Measurements from ENCODE around the gene LRRC4C.

LRRC4C gene

DNA sequence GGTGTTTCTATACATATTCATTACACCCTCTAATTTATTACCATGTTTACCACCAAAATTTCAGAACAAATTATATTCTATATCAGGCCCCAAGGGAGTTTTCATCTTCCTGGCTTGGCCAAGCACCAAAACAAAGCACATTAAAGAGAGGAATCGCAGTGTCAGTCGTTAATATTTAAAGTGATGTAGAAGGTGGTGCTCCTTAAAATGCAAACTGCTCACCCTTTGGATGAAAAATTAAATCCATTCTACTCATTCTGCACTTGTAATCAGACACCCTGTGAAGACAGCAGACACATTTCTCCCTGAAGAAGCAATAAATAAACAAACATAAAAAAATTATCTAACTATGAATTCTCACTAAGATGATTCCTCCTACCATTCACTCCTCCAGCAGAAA is 113.4 kb downstream of the LRRC4C start:
- DNase-seq (ENCODE audit: low read depth) = no peak
- no peak overlapping the region for H3K4me3 ChIP-seq (ENCODE audit: low read depth, low read length)

DNA sequence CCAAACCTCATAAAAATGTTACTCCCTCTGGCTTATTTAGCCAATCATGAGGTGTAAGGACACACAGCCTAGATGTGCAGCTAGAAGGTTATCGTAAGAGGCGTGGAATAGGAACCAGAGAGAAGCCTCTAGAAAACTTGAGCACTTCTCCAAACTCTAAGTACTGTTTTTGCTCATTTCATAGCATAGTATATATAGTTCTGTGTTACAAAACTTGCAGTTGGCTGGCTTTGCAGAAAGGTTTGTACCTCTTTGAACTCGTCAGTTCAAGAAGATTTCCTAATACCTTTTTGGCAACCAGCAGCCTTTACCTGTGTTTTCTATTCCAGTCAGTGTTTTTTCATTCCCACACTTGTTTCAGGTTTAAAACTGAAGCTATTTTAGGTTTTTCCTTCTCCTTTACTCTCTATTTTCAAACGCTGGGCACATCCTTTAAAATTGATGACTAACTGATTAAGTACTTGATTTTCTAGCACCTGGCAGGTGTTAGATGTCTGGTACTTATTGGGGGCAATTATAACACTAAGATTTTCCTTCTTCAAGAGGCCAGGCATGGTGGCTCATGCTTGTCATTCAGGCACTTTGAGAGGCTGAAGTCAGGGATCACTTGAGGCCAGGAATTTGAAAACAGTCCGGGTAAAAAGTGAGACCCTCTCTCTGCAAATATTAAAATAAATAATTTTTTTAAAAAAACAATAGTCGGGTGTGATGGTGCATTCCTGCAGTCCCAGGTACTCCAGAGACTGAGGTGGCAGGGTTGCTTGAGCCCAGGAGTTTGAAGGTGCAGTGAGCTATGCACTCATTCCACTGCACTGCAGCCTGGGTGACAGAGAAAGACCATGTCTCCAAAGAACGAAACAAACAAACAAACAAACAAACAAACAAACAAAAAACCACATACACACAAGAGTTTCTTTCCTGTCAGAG is 125.2 kb downstream of the LRRC4C start:
- H3K4me3 ChIP-seq (ENCODE audit: low read depth, low read length) = no peak overlapping the region
- DNase-seq (ENCODE audit: low read depth) = no peak

DNA sequence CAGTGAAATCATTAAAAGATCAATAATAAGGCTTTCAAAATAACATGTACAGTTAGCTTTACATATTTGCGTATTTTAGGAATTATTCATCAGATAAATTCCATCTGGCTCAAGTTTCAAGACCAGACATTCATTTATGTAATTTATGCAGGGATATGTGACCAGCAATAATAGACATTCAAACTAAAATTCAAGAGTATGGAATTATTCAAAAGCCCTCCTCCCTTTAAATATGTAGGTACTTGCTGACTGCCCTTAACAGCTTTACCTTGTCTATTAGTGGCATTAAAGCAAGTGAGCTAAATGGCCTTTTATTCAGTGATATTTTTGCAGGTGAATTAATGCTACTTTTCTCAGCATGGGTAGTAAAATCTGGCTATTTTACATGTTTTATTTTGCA is 126.1 kb downstream of the LRRC4C start:
- no peak for DNase-seq (ENCODE audit: low read depth)
- no peak overlapping the region for H3K4me3 ChIP-seq (ENCODE audit: low read depth, low read length)

DNA sequence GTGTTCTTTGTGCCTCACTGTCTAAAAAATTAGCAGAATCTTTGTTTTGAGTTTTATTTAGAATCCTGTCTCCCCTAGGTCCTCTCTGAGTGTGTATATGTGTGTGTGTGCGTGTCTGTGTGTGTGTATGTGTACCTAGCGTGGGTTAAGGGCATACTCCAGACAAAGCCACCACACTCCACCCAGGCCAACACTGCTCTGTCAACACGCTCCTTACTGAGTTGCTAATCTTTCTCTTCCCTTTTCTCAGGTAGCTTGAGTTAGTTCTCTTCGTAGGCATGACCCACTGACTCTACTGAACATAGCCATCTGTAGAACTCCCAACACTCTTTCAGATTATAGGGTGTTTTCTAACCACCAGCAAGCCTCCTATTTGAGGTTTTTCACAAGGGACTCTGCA is 131.1 kb downstream of the LRRC4C start:
- no peak for DNase-seq (ENCODE audit: low read depth)
- H3K4me3 ChIP-seq (ENCODE audit: low read depth, low read length) = no peak overlapping the region

DNA sequence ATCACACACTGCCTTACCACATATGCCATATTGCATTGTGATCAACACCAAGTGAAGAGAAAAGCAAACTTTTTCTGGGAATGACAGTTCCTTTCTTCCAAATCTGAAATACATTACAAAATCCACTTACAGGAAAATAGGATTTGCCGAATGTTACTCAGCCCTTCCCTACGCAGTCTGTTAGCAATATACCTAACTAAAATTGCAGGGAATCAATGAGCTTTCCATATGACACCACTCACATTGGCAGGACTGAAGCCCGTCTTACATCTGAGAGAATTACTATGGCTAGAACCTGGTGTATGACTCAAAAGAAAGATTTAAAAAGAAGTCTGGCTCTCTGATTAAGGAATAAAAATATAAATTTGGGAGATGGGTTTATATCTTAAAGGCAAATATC is 136.0 kb downstream of the LRRC4C start:
- DNase-seq (ENCODE audit: low read depth) = no peak
- H3K4me3 ChIP-seq (ENCODE audit: low read depth, low read length) = no peak overlapping the region

DNA sequence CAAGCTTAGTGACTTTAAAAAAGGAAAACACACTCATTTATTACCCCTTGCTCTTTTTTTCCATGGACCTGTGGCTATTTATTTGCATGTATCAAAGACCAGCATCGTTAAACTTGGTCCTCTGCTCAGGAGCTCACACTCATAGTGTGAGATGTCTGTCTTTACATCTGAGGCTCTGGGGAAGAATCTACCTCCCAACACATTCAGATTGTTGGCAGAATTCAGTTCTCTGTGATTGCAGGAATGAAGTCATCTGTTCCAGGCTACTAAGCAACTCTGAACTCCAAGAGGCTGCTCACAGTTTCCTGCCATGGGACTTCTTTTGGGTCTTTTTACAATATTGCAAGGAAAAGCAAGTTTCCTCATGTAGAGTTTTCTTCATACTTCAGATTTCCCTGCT is 138.8 kb downstream of the LRRC4C start:
- no peak overlapping the region for H3K4me3 ChIP-seq (ENCODE audit: low read depth, low read length)
- no peak for DNase-seq (ENCODE audit: low read depth)

DNA sequence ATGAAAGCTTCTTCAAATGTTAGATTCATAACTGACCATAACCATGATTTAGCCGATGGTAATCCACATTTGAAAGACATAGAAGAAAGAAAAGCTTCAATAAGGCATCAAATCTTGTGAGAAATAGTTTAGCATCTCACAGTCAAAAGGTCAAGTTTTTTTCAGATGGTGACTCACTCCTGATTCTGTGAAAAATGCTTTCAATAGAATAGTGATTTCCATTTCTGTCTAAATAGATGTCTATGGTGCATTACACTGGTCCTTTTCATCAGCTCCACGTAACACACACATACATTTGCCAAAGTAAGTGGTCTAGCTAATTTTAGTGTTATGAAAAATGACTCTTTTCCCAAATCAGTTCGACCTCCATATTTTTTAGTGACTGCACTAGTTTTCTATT is 139.2 kb downstream of the LRRC4C start:
- no peak for DNase-seq (ENCODE audit: low read depth)
- no peak overlapping the region for H3K4me3 ChIP-seq (ENCODE audit: low read depth, low read length)

DNA sequence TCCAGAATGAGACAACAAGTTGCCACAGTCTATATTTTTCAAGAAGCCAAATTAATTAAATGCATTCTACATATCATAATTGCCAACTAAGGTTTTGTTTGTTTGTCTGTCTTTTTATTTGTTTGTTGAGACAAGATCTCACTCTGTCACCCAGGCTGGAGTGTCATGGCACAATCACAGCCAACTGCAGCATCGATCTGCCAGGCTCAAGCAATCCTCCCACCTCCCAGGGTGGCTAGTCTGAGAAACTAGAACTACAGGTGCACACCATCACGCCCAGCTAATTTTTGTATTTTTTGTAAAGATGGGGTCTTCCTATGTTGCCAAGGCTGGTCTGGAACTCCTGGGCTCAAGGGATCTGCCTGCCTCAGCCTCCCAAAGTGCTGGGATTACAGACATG is 140.0 kb downstream of the LRRC4C start:
- no peak for DNase-seq (ENCODE audit: low read depth)
- H3K4me3 ChIP-seq (ENCODE audit: low read depth, low read length) = no peak overlapping the region

DNA sequence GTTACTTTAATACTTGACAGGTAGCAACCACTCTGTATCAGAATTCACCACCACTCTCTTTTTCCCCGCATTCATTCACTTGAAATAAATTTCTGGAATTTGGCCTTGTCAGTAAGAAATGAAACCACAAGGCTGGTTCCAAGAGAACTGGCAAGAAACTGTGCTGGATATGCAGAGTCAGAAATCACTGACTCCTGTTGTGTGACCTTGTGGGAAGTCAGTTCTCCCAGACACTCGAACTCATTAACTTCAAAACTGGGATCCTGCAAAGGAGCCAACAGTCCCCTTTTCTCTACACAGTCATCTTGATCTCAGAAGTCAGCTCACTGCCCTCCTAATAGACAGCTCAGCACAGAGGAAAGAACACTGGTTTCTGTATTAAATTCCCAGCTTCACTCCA is 142.7 kb downstream of the LRRC4C start:
- H3K4me3 ChIP-seq (ENCODE audit: low read depth, low read length) = no peak overlapping the region
- DNase-seq (ENCODE audit: low read depth) = no peak

DNA sequence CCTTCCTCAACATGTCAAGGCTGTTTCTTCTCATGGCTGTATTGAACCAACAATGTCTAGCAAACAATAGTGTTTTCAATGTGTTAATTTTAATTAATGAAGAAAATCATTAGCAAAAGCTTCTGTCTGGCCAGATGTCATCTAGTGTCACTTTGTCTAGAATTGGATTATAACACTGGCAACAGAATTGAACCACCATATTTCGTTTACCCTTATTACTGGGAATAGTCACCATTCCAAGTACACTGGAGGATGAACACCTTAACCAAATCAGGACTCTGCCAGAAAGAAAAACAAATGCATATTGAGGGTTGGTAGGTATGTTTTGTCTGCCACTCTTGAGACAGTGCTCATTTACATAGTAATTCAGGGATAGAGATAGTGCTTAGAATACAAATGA is 146.2 kb downstream of the LRRC4C start:
- DNase-seq (ENCODE audit: low read depth) = no peak
- no peak overlapping the region for H3K4me3 ChIP-seq (ENCODE audit: low read depth, low read length)

DNA sequence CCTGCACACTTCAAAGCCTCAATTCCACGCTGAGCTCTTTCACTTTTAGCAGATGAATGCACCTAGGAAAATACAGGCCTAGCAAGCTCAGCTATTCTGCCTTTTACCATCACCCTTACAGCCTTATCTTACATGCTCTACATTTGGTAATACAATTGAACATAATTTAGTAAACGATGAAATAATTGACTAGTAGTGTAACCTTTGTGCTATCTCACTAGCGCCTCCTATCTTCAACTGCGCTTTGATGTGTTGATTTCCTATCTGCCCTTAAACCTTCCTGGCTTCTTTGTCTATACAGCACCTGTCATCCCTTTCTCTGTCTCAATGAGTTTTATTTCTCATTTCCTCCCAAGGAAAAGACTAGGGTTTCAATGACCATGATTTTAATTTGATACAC is 149.7 kb downstream of the LRRC4C start:
- no peak for DNase-seq (ENCODE audit: low read depth)
- H3K4me3 ChIP-seq (ENCODE audit: low read depth, low read length) = no peak overlapping the region

DNA sequence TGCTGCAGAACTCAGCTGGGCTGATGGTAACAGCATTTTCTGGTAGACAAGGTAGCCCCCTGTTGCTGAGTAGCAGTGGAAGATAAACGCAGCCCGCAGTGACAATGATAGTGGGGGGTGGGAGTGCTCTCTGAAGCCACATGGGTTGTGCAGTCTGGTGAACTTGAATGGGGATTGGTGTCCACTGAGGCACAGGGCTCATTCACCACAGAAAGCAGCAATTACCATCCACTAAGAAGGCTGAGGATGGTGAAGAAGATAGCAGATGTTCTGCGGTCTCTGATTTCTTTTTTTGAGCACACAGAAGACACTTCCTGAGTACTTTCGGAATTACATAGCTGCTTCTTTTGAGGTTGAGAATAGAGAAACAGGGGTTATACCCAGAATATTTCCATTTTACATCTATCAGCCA is 150.3 kb downstream of the LRRC4C start:
- no peak overlapping the region for H3K4me3 ChIP-seq (ENCODE audit: low read depth, low read length)
- DNase-seq (ENCODE audit: low read depth) = no peak

DNA sequence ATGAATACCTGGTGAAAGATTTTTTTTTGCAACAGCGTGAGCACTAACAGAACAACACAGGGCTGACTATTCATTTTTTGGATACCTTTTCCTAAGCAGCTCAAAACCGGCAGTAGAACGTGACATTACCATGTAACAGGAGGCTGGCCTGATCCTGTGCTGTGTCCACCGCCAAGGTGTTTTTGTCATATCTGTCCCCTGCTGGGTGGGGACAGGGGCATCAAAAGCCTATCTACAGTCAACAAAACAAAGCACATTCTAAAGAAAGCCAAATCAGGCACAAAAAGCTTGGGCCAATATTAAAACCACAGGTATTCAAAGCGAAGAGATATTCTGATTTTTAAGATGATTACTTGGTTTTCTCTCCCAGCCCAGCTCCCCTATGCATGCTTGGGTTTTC is 151.2 kb downstream of the LRRC4C start:
- no peak for DNase-seq (ENCODE audit: low read depth)
- no peak overlapping the region for H3K4me3 ChIP-seq (ENCODE audit: low read depth, low read length)

DNA sequence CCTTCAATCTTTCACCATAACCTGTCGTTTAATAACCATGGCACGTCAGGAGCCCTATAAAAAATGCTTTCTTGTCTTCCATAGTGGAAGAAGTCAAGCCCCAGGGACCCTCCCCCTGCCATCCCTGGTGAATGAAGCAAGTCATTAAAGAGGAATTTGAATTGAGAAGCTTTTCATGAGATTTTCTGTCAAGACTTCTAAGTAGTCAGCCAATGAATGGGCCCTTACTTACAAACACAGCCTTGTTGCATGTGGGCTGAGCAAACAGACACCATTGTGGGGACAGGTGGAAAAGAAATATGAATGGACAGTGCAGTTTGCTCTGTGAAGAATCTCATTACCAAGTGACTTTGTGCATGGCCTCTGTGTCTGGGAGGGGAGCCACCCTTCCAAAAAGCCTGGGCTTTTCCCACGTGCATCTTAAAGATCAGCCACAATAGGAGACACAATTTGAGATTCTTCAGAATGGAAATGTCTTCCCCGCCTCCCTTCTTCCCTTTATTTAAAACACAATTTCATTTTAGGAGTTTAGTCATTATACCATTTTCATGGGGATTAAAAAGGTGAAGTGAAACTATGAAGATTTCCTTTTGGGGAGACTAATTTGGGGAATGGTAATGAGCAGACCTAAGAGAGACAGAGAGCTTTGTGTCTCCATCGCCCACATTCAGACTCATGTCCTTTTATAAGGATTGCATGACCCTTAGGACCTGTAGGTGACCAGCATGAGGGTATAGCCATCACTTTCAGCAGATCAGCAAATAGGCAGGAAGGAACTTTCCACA is 152.0 kb downstream of the LRRC4C start:
- no peak for DNase-seq (ENCODE audit: low read depth)
- H3K4me3 ChIP-seq (ENCODE audit: low read depth, low read length) = no peak overlapping the region

DNA sequence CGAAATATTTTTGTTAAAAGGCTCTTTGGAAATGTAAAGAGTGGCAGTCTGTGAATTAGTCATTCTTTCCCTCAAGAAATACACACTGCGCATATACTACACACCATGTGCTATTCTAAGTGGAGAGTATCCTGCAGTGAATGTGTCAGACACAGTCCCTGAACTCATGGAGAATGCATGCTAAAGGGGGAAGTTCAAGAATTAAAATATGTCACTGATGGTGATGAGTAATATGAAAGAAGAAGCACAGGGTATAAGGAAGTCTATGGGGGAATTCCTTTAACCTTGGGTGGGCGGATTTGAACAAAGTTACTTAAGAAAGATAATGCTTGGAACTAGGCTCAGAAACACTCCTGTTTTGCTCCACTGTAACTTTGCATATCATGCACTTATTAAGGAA is 153.0 kb downstream of the LRRC4C start:
- no peak for DNase-seq (ENCODE audit: low read depth)
- H3K4me3 ChIP-seq (ENCODE audit: low read depth, low read length) = no peak overlapping the region

DNA sequence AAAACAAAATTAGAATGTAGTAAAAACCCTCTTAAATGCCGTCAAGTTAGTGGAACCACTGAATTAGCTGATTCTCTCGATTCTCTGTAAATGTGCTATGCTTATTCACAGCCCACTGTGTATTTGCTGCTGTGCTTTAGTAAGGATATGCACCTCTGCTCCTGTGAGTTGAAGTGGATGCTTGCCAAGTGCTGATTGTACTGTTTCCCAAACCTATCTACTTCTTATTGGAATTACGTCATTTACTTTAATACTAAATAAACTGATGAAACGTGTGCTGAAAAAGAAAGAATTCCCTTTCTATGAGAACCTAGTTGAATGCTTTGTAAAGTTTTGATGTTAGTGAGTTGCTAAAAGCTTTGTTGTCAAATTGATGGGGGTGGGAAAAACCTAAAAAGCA is 158.4 kb downstream of the LRRC4C start:
- no peak overlapping the region for H3K4me3 ChIP-seq (ENCODE audit: low read depth, low read length)
- DNase-seq (ENCODE audit: low read depth) = no peak

DNA sequence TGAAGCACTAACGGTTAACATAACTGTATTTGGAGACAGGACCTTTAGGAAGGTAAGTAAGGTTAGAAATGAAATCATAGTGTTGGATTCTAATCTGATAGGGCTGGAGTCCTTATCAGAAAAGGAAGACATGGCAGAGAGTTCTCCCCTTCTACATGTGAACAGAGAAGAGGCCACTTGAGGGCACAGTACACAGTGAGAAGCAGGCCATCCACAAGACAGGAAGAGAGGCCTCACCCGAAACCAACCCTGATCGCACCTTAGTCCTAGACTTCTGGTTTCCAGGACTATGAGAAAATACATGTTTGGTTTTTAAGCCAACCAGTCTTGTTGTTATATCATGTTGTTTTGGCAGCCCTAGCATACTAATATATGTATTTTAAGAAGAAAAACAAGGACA is 170.0 kb downstream of the LRRC4C start:
- DNase-seq (ENCODE audit: low read depth) = no peak

DNA sequence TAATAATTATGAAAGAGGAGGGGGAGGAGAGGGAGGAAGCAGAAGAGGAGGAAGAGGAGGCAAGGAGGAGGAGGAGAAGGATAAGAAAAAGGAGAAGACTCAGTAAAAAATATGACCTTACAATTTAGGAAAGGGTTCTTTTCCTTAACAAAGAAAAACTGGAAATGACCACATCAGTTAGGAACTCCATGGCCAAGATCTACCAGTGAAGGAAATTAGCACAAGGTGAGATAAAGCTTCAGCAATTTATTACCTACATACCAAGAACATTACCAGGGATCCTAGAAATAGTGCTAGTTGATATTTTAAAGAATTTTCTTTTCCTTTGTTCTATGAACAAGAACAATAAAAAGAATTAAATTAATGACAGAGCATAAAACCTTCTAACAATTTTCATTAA is 172.7 kb downstream of the LRRC4C start:
- H3K4me3 ChIP-seq (ENCODE audit: low read depth, low read length) = no peak overlapping the region
- DNase-seq (ENCODE audit: low read depth) = no peak

More for the DNA sequence above, 170.0 kb downstream of the LRRC4C start:
- no peak overlapping the region for H3K4me3 ChIP-seq (ENCODE audit: low read depth, low read length)

DNA sequence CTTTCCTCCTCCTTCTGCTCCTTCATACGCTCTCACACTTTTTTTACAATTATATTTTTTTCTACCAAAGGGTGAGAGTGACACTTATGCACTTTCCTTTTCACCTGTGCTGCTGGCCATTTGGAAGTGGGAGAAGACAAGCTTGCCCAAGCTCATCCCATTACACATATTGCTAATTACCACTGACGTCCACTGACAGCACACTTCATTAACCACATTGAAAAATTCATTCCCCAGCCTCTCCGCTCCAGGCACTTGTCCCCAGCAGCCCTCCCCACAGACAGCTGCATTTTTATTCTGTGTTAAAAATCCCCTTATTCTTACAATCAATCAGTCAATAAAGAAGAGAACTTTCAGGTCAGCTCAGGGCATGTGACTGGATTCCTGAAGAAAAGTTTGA is 175.1 kb downstream of the LRRC4C start:
- DNase-seq (ENCODE audit: low read depth) = no peak
- H3K4me3 ChIP-seq (ENCODE audit: low read depth, low read length) = no peak overlapping the region

DNA sequence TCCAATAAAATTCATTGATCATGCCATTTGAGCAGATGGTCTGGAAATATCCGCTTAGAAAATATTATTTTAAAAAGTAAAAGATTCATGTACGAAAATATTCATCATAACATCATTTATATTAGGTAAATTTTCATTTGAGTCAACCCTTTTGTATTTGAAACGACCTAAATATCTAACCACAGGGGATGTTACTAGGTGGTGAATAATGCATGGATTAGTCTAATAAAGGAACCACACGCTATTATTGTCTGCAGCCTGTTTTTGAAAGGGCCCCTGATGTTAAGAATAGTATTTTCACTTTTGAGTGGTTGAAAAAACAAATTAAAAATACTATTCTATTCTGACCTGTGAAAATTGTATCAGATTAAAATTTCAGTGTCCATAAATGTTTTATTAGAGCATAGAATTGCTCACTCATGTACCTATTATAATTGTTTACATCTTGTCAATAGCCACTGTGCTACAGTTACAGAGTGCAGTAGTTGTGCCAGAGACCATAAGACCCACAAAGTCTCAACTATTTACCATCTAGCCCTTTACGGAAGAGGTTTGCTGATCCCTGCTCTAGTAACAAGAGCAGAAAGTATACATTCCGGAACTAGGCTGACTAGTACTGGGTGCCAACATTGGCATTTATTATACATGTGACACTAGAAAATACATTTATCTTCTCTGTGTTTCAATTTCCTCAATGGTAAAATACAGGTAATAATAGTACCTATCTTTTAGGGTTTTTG is 176.1 kb downstream of the LRRC4C start:
- no peak overlapping the region for H3K4me3 ChIP-seq (ENCODE audit: low read depth, low read length)
- no peak for DNase-seq (ENCODE audit: low read depth)
